Measurements from ENCODE around the gene GIN1.
"Not testable (repeated sequence)": the region's sequence is repeated elsewhere in the genome, so short reads cannot be mapped to it uniquely, and the experiment has no call there.

GIN1 gene

DNA sequence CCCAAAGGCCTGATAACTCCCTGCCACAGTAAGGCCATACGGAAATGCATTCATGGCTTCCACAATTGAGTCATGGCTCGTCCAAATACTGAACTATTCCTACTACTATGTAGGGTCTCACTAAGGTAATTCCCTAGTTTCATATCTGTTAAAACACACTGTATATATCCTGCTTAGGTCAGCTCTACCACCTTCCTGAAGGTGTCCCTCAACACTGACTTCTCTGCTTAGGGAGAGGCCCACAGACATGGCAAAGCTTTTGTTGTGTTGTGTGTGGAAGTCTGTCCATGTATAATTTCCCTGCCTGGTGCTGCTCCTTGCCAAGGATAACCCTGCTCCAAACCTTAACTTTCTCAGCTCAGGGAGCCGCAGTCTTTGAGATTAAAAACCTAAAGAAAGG, 60.4 kb downstream of the GIN1 start:
- no peak for DNase-seq (ENCODE audit: low spot score)
- TF ChIP-seq, protein P1, sequence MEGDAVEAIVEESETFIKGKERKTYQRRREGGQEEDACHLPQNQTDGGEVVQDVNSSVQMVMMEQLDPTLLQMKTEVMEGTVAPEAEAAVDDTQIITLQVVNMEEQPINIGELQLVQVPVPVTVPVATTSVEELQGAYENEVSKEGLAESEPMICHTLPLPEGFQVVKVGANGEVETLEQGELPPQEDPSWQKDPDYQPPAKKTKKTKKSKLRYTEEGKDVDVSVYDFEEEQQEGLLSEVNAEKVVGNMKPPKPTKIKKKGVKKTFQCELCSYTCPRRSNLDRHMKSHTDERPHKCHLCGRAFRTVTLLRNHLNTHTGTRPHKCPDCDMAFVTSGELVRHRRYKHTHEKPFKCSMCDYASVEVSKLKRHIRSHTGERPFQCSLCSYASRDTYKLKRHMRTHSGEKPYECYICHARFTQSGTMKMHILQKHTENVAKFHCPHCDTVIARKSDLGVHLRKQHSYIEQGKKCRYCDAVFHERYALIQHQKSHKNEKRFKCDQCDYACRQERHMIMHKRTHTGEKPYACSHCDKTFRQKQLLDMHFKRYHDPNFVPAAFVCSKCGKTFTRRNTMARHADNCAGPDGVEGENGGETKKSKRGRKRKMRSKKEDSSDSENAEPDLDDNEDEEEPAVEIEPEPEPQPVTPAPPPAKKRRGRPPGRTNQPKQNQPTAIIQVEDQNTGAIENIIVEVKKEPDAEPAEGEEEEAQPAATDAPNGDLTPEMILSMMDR (conservative IDR thresholded peaks at IDR 0.05; ENCODE audit: low read depth) = no peak
- no peak overlapping the region for H3K27ac ChIP-seq
- ChIA-PET POLR2A (ENCODE audit: low non-redundant PET) (no interaction called here), CTCF (interaction anchor here (0.6 kb wide), 1 partner anchor 163 kb away, joined by 3 read pairs; no protein-coding TSS in a partner anchor)

DNA sequence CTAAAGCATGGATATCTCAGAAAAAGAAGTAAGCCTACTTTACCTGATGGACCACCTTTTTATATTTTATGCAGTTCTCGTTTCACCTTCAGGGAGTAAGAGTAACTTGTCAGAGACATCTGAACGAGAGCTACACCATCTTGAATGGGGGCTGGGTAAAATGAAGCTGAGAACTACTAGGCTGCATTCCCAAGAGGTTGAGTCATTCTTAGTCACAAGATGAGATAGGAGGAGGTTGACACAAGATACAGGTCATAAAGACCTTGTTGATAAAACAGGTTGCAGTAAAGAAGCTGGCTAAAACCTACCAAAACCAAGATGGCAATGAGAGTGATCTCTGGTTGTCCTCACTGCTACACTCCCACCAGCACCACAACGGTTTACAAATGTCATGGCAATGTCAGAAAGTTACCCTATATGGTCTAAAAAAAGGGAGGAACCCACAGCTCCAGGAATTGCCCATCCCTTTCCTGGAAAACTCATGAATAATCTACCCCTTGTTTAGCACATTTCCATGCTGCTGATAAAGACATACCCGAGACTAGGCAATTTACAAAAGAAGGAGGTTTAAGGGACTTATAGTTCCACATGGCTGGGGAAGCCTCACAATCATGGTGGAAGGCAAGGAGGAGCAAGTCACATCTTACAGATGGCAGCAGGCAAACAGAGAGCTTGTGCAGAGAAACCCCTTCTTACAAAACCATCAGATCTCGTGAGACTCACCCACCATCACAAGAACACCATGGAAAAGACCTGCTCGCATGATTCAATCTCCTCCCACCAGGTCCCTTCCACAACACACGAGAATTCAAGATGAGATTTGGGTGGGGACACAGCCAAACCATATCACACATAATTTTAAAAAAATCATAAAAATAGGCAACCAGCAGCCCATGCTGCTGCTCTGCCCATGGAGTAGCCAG, 62.5 kb downstream of the GIN1 start:
- TF ChIP-seq, protein P1 (conservative IDR thresholded peaks at IDR 0.05; ENCODE audit: low read depth) = no peak
- CTCF ChIA-PET = no interaction called here
- POLR2A ChIA-PET (ENCODE audit: low non-redundant PET) = no interaction called here
- H3K27ac ChIP-seq = no peak overlapping the region
- DNase-seq (ENCODE audit: low spot score) = no peak

DNA sequence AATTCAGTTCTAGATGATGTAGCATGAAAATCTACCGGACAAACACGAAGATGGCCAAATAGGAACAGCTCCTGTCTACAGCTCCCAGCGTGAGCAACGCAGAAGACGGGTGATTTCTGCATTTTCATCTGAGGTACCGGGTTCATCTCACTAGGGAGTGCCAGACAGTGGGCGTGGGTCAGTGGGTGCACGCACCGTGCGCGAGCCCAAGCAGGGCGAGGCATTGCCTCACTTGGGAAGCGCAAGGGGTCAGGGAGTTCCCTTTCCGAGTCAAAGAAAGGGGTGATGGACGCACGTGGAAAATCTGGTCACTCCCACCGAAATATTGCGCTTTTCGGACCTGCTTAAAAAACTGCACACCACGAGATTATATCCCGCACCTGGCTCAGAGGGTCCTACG, 73.2 kb downstream of the GIN1 start:
- DNase-seq (ENCODE audit: low spot score); H3K27ac ChIP-seq; POLR2A ChIA-PET (ENCODE audit: low non-redundant PET): not testable (repeated sequence)
- CTCF ChIA-PET = interaction anchor here (1.9 kb wide), 1 partner anchor 93 kb away, joined by 3 read pairs; no protein-coding TSS in a partner anchor

DNA sequence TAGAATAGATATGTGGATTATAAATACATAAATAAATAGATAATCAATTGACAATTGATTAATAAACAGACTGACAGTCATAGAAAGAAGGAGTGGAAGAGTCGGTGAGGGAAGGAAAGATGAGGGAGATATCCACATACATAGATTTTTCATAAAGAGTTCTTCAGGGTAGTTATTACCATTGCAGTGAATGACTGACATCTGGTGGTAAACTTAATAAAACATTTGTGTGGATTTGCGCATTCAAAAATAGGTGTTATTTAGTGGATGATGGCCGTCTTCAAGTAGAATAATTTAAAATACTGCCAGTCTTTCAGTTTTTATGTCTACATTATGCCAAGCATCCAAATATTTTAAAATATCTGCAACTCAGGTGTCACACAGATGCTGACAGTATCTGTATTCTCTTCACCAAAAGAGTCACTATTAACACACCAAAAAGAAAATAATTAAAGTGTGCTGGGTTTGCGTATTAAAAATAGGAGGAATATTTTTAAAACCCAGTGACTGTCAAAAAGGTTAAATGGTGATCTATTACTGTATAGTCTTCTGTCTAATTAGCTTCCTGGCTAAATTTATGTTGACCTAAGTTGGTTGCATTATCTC, 78.8 kb downstream of the GIN1 start:
- CTCF ChIA-PET = no interaction called here
- H3K27ac ChIP-seq = no peak overlapping the region
- TF ChIP-seq, protein P1 (conservative IDR thresholded peaks at IDR 0.05; ENCODE audit: low read depth) = peak; percentile 76
- POLR2A ChIA-PET (ENCODE audit: low non-redundant PET) = interaction anchor here (0.6 kb wide), 1 partner anchor 78 kb away, joined by 3 read pairs; no protein-coding TSS in a partner anchor
- DNase-seq (ENCODE audit: low spot score) = peak; percentile 44

DNA sequence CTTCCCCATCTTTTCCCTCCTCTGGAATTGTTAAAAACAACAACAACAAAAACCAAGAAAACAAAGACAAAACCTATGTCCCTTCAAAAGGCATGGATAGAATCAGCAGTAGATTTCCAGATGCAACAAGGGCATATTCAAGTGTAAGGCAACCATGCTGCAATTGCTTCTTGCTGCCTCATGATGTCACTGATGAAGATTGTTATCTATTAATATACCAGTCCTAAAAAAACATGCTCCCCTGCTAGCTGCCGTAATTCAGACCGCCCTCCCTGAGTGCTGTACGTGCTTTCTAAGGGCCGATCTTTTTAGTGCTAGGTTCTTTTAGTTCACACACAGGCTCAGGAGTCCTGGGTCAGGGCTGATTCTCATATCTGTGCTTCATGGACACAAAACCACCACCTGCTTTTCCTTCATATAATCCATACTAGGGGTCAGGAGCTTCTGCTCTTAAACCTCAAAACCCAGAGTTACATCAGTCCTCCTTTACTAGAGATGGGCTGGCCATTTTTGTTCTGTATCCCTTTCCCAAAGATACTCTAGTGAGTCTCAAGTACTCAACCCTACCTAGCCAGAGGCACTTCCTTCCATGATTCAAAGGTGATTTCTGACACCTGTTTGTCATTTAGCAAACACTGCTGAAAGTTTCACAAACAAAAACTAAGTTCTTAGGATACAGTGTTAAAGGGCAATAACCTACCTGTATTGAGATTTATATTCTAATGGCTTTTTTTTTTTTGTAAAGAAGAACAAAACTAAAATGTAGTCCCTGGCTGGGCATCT, 82.1 kb downstream of the GIN1 start:
- TF ChIP-seq, protein P1 (conservative IDR thresholded peaks at IDR 0.05; ENCODE audit: low read depth) = no peak
- no peak for DNase-seq (ENCODE audit: low spot score)
- ChIA-PET CTCF (no interaction called here), POLR2A (ENCODE audit: low non-redundant PET) (no interaction called here)
- H3K27ac ChIP-seq = no peak overlapping the region

DNA sequence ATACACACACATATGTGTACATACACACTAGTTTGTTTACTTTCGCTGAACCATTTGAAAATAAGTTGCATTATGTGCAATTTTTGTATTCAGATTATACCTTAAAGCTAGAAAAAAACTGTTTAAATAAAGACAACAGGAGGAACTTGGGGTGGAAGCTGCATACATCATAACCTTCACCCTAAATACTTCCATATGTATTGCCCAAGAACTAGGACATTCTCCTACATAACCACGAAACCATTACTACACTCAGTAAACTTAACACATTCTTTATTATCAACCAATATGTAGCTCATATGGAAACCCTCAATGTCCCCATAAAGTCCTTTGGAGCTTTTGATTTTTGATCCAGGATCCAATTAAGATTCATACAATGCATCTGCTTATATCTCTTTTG, 83.3 kb downstream of the GIN1 start:
- no peak overlapping the region for H3K27ac ChIP-seq
- DNase-seq (ENCODE audit: low spot score) = no peak
- TF ChIP-seq, protein P1 (conservative IDR thresholded peaks at IDR 0.05; ENCODE audit: low read depth) = no peak
- POLR2A ChIA-PET (ENCODE audit: low non-redundant PET) = no interaction called here
- CTCF ChIA-PET = interaction anchor here (1.5 kb wide), 1 partner anchor 355 kb away, joined by 3 read pairs; no protein-coding TSS in a partner anchor
